ENCODE measurements around the gene NEUROG2. TPM values are rescaled to one million over a fixed set of nuclear protein-coding genes. Genes with fewer than 3 reads are reported as not detected.

Gene NEUROG2
- total and polyA plus RNA-seq, 2 of the 4 experiments (the other 2 are of a cell fraction): not detected

DNA sequence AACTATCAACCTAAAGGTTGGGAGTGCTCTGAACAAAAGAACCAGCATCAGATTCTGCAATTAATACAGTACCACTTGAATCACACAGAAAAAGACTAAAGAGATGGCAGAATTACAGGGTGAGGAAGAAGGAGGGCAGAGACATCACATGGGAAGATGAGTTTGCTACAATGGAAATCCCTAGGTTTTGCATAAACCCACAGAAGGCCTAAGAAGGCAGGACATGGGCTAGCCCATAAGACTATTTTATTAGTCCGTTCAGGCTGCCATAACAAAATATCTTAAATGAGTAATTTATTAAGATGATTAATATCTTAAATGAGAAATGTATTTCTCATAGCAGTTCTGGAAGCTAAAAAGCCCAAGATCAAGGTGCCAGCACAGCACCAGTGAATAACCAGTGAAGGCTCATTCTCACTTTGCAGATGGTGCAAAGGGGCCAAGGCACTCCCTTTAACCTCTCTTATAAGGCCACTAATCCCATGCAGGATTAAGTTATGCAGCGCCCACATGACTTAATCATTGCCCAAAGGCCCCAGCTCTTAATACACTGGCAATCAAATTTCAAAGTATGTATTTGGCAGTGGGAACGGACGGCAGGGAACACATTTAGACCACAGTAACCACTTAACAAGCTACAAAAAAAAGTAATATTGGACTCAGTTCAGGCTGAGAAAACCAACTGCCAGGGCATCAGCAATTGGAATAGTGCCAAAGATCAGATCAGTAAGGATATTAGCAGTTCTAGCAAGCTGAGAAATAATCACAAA, 47.6 kb upstream of the NEUROG2 start:
- no peak overlapping the region for H4K5ac ChIP-seq (ENCODE audit: low read depth, low read length)
- no peak overlapping the region for H3K9ac ChIP-seq (ENCODE audit: low read depth, low read length)
- no peak overlapping the region for H2AFZ ChIP-seq (replicated peaks; ENCODE audit: low read length, poor library complexity)
- H3K79me1 ChIP-seq (ENCODE audit: low read depth in 1 of 2, low read length in 2 of 2): no peaks in the 10 kb centered on the region
- TF ChIP-seq NFE2L2 (IDR thresholded peaks at IDR 0.05; ENCODE audit: low read depth, low read length): no peak
- TF ChIP-seq CEBPB (IDR thresholded peaks at IDR 0.05; ENCODE audit: low read depth, low read length): no peak
- no peak for TF ChIP-seq CTCF (conservative IDR thresholded peaks at IDR 0.05; ENCODE audit: low read depth, low read length)
- TF ChIP-seq MXI1 (IDR thresholded peaks at IDR 0.05; ENCODE audit: borderline replicate concordance, low read depth, low read length): no peak
- no peak for TF ChIP-seq POLR2A (IDR thresholded peaks at IDR 0.05; ENCODE audit: low read depth, low read length)
- no peak for TF ChIP-seq RCOR1 (IDR thresholded peaks at IDR 0.05; ENCODE audit: insufficient replicate concordance, low read length)
- no peak for TF ChIP-seq CHD1 (IDR thresholded peaks at IDR 0.05; ENCODE audit: low read depth, low read length)
- TF ChIP-seq SMC3 (IDR thresholded peaks at IDR 0.05; ENCODE audit: low read depth, low read length): no peak
- TF ChIP-seq MAFK (IDR thresholded peaks at IDR 0.05; ENCODE audit: low read depth, low read length): no peak
- no peak for TF ChIP-seq USF2 (IDR thresholded peaks at IDR 0.05; ENCODE audit: low read depth, low read length)
- TF ChIP-seq, protein P1, sequence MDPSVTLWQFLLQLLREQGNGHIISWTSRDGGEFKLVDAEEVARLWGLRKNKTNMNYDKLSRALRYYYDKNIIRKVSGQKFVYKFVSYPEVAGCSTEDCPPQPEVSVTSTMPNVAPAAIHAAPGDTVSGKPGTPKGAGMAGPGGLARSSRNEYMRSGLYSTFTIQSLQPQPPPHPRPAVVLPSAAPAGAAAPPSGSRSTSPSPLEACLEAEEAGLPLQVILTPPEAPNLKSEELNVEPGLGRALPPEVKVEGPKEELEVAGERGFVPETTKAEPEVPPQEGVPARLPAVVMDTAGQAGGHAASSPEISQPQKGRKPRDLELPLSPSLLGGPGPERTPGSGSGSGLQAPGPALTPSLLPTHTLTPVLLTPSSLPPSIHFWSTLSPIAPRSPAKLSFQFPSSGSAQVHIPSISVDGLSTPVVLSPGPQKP (IDR thresholded peaks at IDR 0.05; ENCODE audit: borderline replicate concordance, low read depth, low read length): no peak
- no peak for TF ChIP-seq BHLHE40 (IDR thresholded peaks at IDR 0.05; ENCODE audit: low read depth, low read length)
- TF ChIP-seq MAZ (IDR thresholded peaks at IDR 0.05; ENCODE audit: borderline replicate concordance, low read depth, low read length): no peak
- TF ChIP-seq RAD21 (IDR thresholded peaks at IDR 0.05; ENCODE audit: low read length): no peak
- no peak for TF ChIP-seq RFX5 (IDR thresholded peaks at IDR 0.05; ENCODE audit: low read depth, low read length)
- TF ChIP-seq FOS (IDR thresholded peaks at IDR 0.05; ENCODE audit: low read depth, low read length): no peak
- BruUV-seq (replicated peaks): no TSS peak
- DNase-seq (no peak), ATAC-seq (ENCODE audit: low read depth) (no peak)
- H3K4ac ChIP-seq (ENCODE audit: low read depth, low read length): no peak overlapping the region
- no peaks in the 10 kb centered on the region for H3K9me3 ChIP-seq (ENCODE audit: control insufficient read depth, insufficient read depth, low read length)
- no peaks in the 10 kb centered on the region for H3K4me1 ChIP-seq (ENCODE audit: control insufficient read depth, insufficient read depth, low read length)
- H2AK5ac ChIP-seq (ENCODE audit: low read depth, low read length): no peak overlapping the region
- no peak overlapping the region for H3K56ac ChIP-seq (ENCODE audit: extremely low read depth, insufficient read depth, low read length)
- in situ Hi-C loops (cut with MboI; ENCODE audit: low sequenced_read_pairs) (no loop called here), intact Hi-C loops (cut with micrococcal nuclease) (no loop called here), dilution Hi-C loops (cut with HindIII; ENCODE audit: low sequenced_read_pairs, unreplicated experiment) (no loop called here)
- no peak overlapping the region for H2BK15ac ChIP-seq (ENCODE audit: low read depth, low read length)
- ChIA-PET POLR2A (ENCODE audit: unreplicated experiment) (no interaction called here), CTCF (interaction anchor here (1.1 kb wide), 1 partner anchor 24 kb away, joined by 3 read pairs; no protein-coding TSS in a partner anchor)
- H2BK120ac ChIP-seq (ENCODE audit: low read depth, low read length): no peak overlapping the region
- no peak overlapping the region for H3K14ac ChIP-seq (replicated peaks; ENCODE audit: low read depth, low read length)
- H3K23ac ChIP-seq (ENCODE audit: low read depth, low read length): no peak overlapping the region
- no peak overlapping the region for H4K8ac ChIP-seq (ENCODE audit: low read depth in 2 of 2, low read length in 2 of 2)
- H3K18ac ChIP-seq (ENCODE audit: low read depth, low read length): no peak overlapping the region
- no peak overlapping the region for H3K4me3 ChIP-seq (ENCODE audit: insufficient read depth, low read depth, low read length)
- no peak overlapping the region for H3K27ac ChIP-seq (ENCODE audit: insufficient read depth, low read length)
- no peaks in the 10 kb centered on the region for H3K9me1 ChIP-seq (ENCODE audit: insufficient read depth, low read length)
- no CpG with 5 or more reads among the region's 4 CpGs for WGBS, 2 experiments (ENCODE audit: extremely low coverage in 2 of 2, insufficient read length in 1 of 2)
- H2BK20ac ChIP-seq (ENCODE audit: low read depth, low read length): no peak overlapping the region
- H2AK9ac ChIP-seq (replicated peaks; ENCODE audit: low read depth, low read length, poor library complexity): no peak overlapping the region
- H3K4me2 ChIP-seq (ENCODE audit: low read depth, low read length): no peak overlapping the region
- no peaks in the 10 kb centered on the region for H3K27me3 ChIP-seq (ENCODE audit: control insufficient read depth, insufficient read depth, low read length)
- no peak overlapping the region for H2BK5ac ChIP-seq (ENCODE audit: low read depth, low read length, poor library complexity, severe bottlenecking)
- H3K36me3 ChIP-seq (ENCODE audit: control insufficient read depth, insufficient read depth, low read length): no peaks in the 10 kb centered on the region
- H4K20me1 ChIP-seq (ENCODE audit: insufficient read depth, low read length): no peaks in the 10 kb centered on the region
- no peak overlapping the region for H4K91ac ChIP-seq (ENCODE audit: insufficient read depth, low read depth, low read length)

All from IMR-90 (cell line).